GM12892 (cell line): Measurements from ENCODE around the gene MRPL23.

Source experiments
- POLR2A ChIP-seq: IDR thresholded peaks from 2 replicates; pipeline ENCODE4 v1.6.1; 2011; ENCODE audit warnings: low read depth, low read length, control low read depth
- POLR2AphosphoS5 ChIP-seq: IDR thresholded peaks from 2 replicates; pipeline ENCODE4 v1.6.1; 2011; ENCODE audit warnings: low read depth, low read length, control low read depth
- TAF1 ChIP-seq: IDR thresholded peaks from 2 replicates; pipeline ENCODE4 v1.6.1; 2011; ENCODE audit warnings: low read depth, mild to moderate bottlenecking, control low read depth, low read length, borderline replicate concordance

DNA sequence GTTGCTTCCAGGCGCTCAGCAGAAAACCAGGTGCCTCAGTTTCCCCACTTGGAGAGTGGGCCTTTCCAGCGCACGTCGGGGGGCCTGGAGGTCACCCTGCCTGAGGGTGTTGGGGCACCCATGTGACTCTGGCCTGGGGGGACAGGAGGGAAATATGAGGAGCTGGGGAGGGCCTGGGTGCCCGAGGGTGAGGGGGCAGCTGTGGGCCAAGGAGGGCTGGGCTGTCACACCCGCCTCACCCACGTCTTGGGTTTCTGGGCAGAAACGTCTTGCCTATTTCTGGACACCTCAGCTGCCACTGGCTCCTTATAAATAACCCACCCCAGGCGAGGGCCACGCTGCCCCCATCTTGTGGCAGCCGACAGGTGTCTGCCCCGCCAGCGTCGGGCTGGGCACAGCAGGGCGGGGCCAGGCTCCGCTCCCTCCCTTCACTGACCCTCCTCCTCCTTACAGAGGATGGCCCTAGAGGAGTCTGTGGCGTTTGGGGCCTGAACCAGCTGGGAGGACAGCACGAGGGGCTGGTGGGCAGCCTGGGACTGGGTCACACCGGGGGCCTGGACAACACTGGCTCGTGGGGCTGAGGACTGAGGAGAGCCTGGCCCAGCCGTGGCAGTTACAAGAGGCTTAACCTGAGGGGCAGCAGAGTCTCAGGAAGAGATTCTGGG, 26.1 kb upstream of the MRPL23 start:
- no peak for TF ChIP-seq POLR2AphosphoS5
- no peak for TF ChIP-seq POLR2A
- no peak for TF ChIP-seq TAF1
